H9 (cell line): Measurements from ENCODE around the gene UVRAG. TPM values are rescaled to one million over a fixed set of nuclear protein-coding genes. Genes with fewer than 3 reads are reported as not detected.

Source experiments
- DNase-seq: peaks from one replicate; pipeline ENCODE4 v3.0.0-alpha.2; 2017
- H2AFZ ChIP-seq: one replicate; pipeline ENCODE4 v1.6.1; 2013; ENCODE audit warnings: mild to moderate bottlenecking, low read length, control low read depth, moderate library complexity
- H2AK5ac ChIP-seq: 2 replicates; pipeline ENCODE4 v1.6.1; 2013; ENCODE audit warnings: low read length, control low read depth, mixed read lengths; ENCODE audit not compliant: insufficient read length
- H2BK120ac ChIP-seq: one replicate; pipeline ENCODE4 v1.6.1; 2013; ENCODE audit warnings: low read depth, mild to moderate bottlenecking, low read length, control low read depth, inconsistent platforms; ENCODE audit not compliant: poor library complexity, severe bottlenecking
- H2BK12ac ChIP-seq: 2 replicates; pipeline ENCODE4 v1.6.1; 2013; ENCODE audit warnings: low read length, control low read depth, mixed read lengths, low read depth; ENCODE audit not compliant: insufficient read length
- H2BK15ac ChIP-seq: 2 replicates; pipeline ENCODE4 v1.6.1; 2013; ENCODE audit warnings: low read depth, low read length, control low read depth
- H2BK20ac ChIP-seq: one replicate; pipeline ENCODE4 v1.6.1; 2013; ENCODE audit warnings: low read depth, mild to moderate bottlenecking, low read length, control low read depth, inconsistent platforms; ENCODE audit not compliant: poor library complexity, severe bottlenecking
- H2BK5ac ChIP-seq: 2 replicates; pipeline ENCODE4 v1.6.1; 2013; ENCODE audit warnings: low read length, control low read depth, mixed read lengths; ENCODE audit not compliant: insufficient read length
- H3K14ac ChIP-seq: 2 replicates; pipeline ENCODE4 v1.6.1; 2013; ENCODE audit warnings: low read length, control low read depth; ENCODE audit not compliant: insufficient read depth
- H3K18ac ChIP-seq: 2 replicates; pipeline ENCODE4 v1.6.1; 2013; ENCODE audit warnings: low read depth, mild to moderate bottlenecking, mixed read lengths, low read length, control low read depth; ENCODE audit not compliant: insufficient read length
- H3K23ac ChIP-seq: 2 replicates; pipeline ENCODE4 v1.6.1; 2013; ENCODE audit warnings: low read length, control low read depth, mixed read lengths, low read depth; ENCODE audit not compliant: insufficient read length
- H3K23me2 ChIP-seq: 2 replicates; pipeline ENCODE4 v1.6.1; 2013; ENCODE audit warnings: low read depth, mild to moderate bottlenecking, mixed read lengths, low read length, control low read depth; ENCODE audit not compliant: insufficient read length, poor library complexity, severe bottlenecking
- H3K27ac ChIP-seq: 2 replicates; pipeline ENCODE4 v1.5.1; 2013; ENCODE audit warnings: low read length, control low read depth, mixed read lengths, low read depth; ENCODE audit not compliant: insufficient read length
- H3K27me3 ChIP-seq: 2 replicates; pipeline ENCODE4 v1.6.1; 2013; ENCODE audit warnings: low read length, control low read depth, inconsistent platforms; ENCODE audit not compliant: insufficient read depth
- H3K4ac ChIP-seq: 2 replicates; pipeline ENCODE4 v1.6.1; 2013; ENCODE audit warnings: low read depth, mild to moderate bottlenecking, control low read depth, inconsistent platforms, low read length, moderate library complexity
- H3K4me1 ChIP-seq: 2 replicates; pipeline ENCODE4 v1.6.1; 2013; ENCODE audit warnings: low read length, control low read depth, inconsistent platforms; ENCODE audit not compliant: insufficient read depth
- H3K4me2 ChIP-seq: 2 replicates; pipeline ENCODE4 v1.6.1; 2013; ENCODE audit warnings: low read length, control low read depth, mixed read lengths; ENCODE audit not compliant: insufficient read length, insufficient read depth
- H3K56ac ChIP-seq: 2 replicates; pipeline ENCODE4 v1.6.1; 2013; ENCODE audit warnings: low read depth, mild to moderate bottlenecking, mixed read lengths, low read length, control low read depth; ENCODE audit not compliant: insufficient read length
- H3K79me1 ChIP-seq: 2 replicates; pipeline ENCODE4 v1.6.1; 2013; ENCODE audit warnings: low read depth, mild to moderate bottlenecking, moderate library complexity, low read length, control low read depth, inconsistent platforms; ENCODE audit not compliant: insufficient read depth, poor library complexity, severe bottlenecking
- H3K79me2 ChIP-seq: 2 replicates; pipeline ENCODE4 v1.6.1; 2013; ENCODE audit warnings: low read length, control low read depth, inconsistent platforms; ENCODE audit not compliant: insufficient read depth
- H3K9ac ChIP-seq: 2 replicates; pipeline ENCODE4 v1.6.1; 2013; ENCODE audit warnings: low read length, control low read depth, mixed read lengths; ENCODE audit not compliant: insufficient read length; ENCODE audit errors: extremely low read depth
- H3K9me3 ChIP-seq: one replicate; pipeline ENCODE4 v1.6.1; 2013; ENCODE audit warnings: low read depth, low read length, inconsistent platforms; ENCODE audit not compliant: control insufficient read depth
- H3T11ph ChIP-seq: one replicate; pipeline ENCODE4 v1.6.1; 2013; ENCODE audit warnings: mild to moderate bottlenecking, low read length, control low read depth, inconsistent platforms
- H4K20me1 ChIP-seq: one replicate; pipeline ENCODE4 v1.6.1; 2013; ENCODE audit not compliant: control insufficient read depth, insufficient read length, insufficient read depth
- H4K5ac ChIP-seq: 2 replicates; pipeline ENCODE4 v1.6.1; 2013; ENCODE audit warnings: low read depth, mild to moderate bottlenecking, mixed read lengths, low read length, control low read depth; ENCODE audit not compliant: insufficient read length
- H4K8ac ChIP-seq: replicated peaks from 2 replicates; pipeline ENCODE4 v1.6.1; 2013; ENCODE audit warnings: low read length, control low read depth, mixed read lengths, low read depth; ENCODE audit not compliant: insufficient read length
- H4K91ac ChIP-seq: 2 replicates; pipeline ENCODE4 v1.6.1; 2013; ENCODE audit warnings: low read depth, mild to moderate bottlenecking, moderate library complexity, mixed read lengths, low read length, control low read depth; ENCODE audit not compliant: insufficient read length
- H3K27ac Mint-ChIP-seq, 3 experiments: 2 replicates in 2 of 3; 3 replicates in 1 of 3; pipeline ENCODE4 v1.8.0; 2020 to 2021; ENCODE audit warnings: mixed read lengths in 3 of 3, mild to moderate bottlenecking in 1 of 3, moderate library complexity in 1 of 3
- H3K27me3 Mint-ChIP-seq: 2 replicates; pipeline ENCODE4 v1.8.0; 2021; ENCODE audit warnings: low read depth, mild to moderate bottlenecking, moderate library complexity, mixed read lengths
- H3K36me3 Mint-ChIP-seq, 3 experiments: 2 replicates in 2 of 3; 3 replicates in 1 of 3; pipeline ENCODE4 v1.8.0; 2020 to 2021; ENCODE audit warnings: low read depth in 3 of 3, mixed read lengths in 3 of 3; ENCODE audit not compliant: insufficient read depth in 1 of 3
- H3K4me1 Mint-ChIP-seq, 2 experiments: 2 replicates each; pipeline ENCODE4 v1.8.0; 2020; ENCODE audit warnings: mixed read lengths in 2 of 2
- H3K4me3 Mint-ChIP-seq, 2 experiments: 2 replicates in 1 of 2; 3 replicates in 1 of 2; pipeline ENCODE4 v1.8.0; 2020 to 2021; ENCODE audit warnings: mild to moderate bottlenecking in 2 of 2, mixed read lengths in 2 of 2, moderate library complexity in 1 of 2
- H3K9me3 Mint-ChIP-seq, 2 experiments: 2 replicates in 1 of 2; 3 replicates in 1 of 2; pipeline ENCODE4 v1.8.0; 2020; ENCODE audit warnings: mild to moderate bottlenecking in 2 of 2, mixed read lengths in 2 of 2, moderate library complexity in 1 of 2
- WGBS: extraction: QIAGEN DNeasy Blood & Tissue Kit; methylation state at CpG from one replicate; pipeline ENCODE4 v1.1.7; 2013; ENCODE audit warnings: missing lambda C conversion rate, low lambda C conversion rate, mixed read lengths; ENCODE audit not compliant: insufficient read length; ENCODE audit errors: extremely low coverage; 5-methylcytosine and 5-hydroxymethylcytosine counted together
- total RNA-seq: library from RNA; stranded (reverse); gene quantifications from 2 replicates; pipeline ENCODE4 v1.2.1, GENCODE V29; 2021
- TF ChIP-seq, protein P1 (sequence below): fragments of 200-600 bp; sonication (generic); conservative IDR thresholded peaks from 3 replicates; pipeline ENCODE4 v1.8.0; 2021; ENCODE audit warnings: antibody characterized with exemption, mild to moderate bottlenecking

UVRAG gene
- total RNA-seq, 1 experiment from 2014 or later = 18.5 TPM

DNA sequence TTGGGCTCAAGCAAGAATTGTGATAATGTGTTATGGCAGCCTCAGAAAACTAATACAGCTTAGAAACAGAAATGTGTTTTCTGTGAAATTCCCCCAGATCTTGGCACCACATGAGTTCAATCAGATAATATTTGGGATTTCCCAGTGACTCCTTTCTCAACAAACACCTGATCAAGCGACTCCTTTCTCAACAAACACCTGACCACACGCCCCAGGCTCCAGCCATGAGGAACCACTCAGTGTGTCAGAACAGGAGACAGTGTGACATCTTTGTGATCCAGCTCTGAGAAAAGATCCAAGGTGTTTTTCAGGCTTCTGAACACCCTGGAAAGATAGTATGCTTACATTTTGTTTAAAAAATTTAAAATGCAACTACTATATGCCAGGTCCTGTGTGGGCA, 1.9 kb upstream of the UVRAG start:
- Histone ChIP-seq H2AK5ac (no peak overlapping the region), H2BK120ac (no peak overlapping the region), H3K4me1 (peaks cover 6% of the 10 kb centered on the region; the same call in 1 of the 2 replicates), H4K20me1 (no peaks in the 10 kb centered on the region), H3K4ac (no peak overlapping the region), H4K91ac (no peak overlapping the region), H3K27me3 (no peaks in the 10 kb centered on the region), H3K18ac (no peak overlapping the region), H3K27ac (no peak overlapping the region), H2BK15ac (no peak overlapping the region), H3K4me2 (no peak overlapping the region), H3K79me1 (no peaks in the 10 kb centered on the region), H3K23ac (no peak overlapping the region), H3K79me2 (peaks cover 5% of the 10 kb centered on the region), H4K8ac (no peak overlapping the region), H2AFZ (no peak overlapping the region), H3K56ac (no peak overlapping the region), H4K5ac (no peak overlapping the region), H2BK12ac (no peak overlapping the region), H2BK5ac (no peak overlapping the region), H3T11ph (no peak overlapping the region), H3K23me2 (peaks cover 10% of the 10 kb centered on the region), H3K9ac (no peak overlapping the region), H3K14ac (no peak overlapping the region), H2BK20ac (no peak overlapping the region), H3K9me3 (no peaks in the 10 kb centered on the region)
- no peaks in the 10 kb centered on the region for H3K27me3 Mint-ChIP-seq
- no peaks in the 10 kb centered on the region for H3K36me3 Mint-ChIP-seq
- no CpG with 5 or more reads among the region's 2 CpGs for WGBS
- H3K27ac Mint-ChIP-seq = 0 out of 7 replicates have a peak overlapping the region, but pooled peaks of 1 of the 3 experiments have one; percentile 31
- TF ChIP-seq, protein P1, sequence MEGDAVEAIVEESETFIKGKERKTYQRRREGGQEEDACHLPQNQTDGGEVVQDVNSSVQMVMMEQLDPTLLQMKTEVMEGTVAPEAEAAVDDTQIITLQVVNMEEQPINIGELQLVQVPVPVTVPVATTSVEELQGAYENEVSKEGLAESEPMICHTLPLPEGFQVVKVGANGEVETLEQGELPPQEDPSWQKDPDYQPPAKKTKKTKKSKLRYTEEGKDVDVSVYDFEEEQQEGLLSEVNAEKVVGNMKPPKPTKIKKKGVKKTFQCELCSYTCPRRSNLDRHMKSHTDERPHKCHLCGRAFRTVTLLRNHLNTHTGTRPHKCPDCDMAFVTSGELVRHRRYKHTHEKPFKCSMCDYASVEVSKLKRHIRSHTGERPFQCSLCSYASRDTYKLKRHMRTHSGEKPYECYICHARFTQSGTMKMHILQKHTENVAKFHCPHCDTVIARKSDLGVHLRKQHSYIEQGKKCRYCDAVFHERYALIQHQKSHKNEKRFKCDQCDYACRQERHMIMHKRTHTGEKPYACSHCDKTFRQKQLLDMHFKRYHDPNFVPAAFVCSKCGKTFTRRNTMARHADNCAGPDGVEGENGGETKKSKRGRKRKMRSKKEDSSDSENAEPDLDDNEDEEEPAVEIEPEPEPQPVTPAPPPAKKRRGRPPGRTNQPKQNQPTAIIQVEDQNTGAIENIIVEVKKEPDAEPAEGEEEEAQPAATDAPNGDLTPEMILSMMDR = no peak
- peaks cover 16 to 18% of the 10 kb centered on the region in 2 experiments for H3K4me1 Mint-ChIP-seq
- H3K4me3 Mint-ChIP-seq = no peak overlapping the region
- H3K9me3 Mint-ChIP-seq = no peaks in the 10 kb centered on the region
- DNase-seq = no peak
